GM18520 (cell line): ENCODE data around the gene KRTAP4-4.
"Not testable (repeated sequence)": the region's sequence is repeated elsewhere in the genome, so short reads cannot be mapped to it uniquely, and the experiment has no call there.

Experiments
- ATAC-seq: cut with Tn5 transposase; IDR thresholded peaks from one replicate; pipeline ENCODE4 v1.9.1; 2021; ENCODE audit not compliant: unreplicated experiment

Gene KRTAP4-4

DNA sequence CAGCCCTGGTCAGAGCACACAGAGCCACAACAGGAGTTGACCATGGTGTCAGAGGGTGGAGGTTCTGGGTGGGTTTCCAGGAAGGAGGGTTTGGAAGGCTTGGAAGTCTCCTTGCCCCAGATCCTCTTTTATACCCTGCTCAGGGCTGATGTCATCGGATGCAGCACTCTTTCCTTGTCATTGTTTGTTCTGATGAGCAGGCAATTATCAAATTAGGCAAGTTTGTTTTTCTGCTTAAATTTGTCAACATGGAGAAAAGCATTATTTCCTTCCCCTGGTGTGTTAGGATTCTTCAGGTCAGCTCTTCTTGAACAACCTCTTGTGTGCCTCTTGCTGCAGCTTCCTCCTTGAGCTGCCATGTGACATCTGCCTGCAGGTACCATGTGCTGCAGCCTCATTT lies at the start of gene KRTAP4-4:
KRTAP4-4 (minus strand) TSS at position 101 of the 400 bp plus-strand sequence; CDS start at position 44, 57 bp downstream.
- ATAC-seq, result no peak

DNA sequence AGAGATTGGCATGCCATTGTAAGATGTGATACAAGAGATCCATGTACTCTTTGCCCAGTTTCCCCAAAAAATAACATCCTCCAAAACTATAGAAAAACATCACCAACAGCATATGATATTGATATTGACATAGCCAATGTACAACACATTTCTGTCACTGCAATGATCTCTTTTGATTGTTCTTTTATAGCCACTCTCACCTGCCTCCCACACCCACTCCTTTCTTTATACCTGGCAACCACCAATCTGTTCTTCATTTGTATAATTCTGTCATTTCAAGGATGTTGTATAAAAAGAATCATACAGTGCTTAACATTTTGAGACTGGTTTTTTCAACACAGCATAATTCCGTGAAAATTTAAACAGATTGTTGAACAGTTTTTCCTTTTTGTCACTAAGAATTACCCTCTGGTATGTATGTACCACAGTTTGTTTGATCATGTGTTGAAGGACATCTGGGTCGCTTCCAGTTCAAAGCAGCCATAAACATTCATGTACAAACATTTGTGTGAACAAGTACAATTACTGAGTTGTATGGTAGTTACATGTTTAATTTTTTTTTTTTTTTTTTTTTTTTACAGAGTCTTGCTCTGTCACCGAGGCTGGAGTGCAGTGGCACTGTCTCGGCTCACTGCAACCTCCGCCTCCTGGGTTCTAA lies 39.0 kb upstream of the KRTAP4-4 start:
- ATAC-seq, result no peak

GRCh38 chr17:41196068-41196467 lies 35.5 kb upstream of the KRTAP4-4 start:
- ATAC-seq, result no peak

DNA sequence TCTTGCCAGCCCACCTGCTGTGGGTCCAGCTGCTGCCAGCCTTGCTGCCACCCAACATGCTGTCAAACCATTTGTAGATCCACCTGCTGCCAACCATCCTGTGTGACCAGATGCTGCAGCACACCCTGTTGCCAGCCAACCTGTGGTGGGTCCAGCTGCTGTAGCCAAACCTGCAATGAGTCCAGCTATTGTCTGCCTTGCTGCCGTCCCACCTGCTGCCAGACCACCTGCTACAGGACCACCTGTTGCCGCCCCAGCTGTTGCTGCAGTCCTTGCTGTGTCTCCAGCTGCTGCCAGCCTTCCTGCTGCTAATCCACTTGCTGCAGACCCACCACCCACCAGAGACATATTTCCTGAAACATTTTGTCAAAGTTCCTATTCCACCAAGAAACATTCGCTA lies 29.8 kb upstream of the KRTAP4-4 start:
- no peak for ATAC-seq

GRCh38 chr17:41189837-41190318 lies 29.3 kb upstream of the KRTAP4-4 start, which contains the start of gene KRTAP9-1:
KRTAP9-1 (plus strand) TSS chr17:41189887; CDS start chr17:41189887, 0 bp downstream.
- ATAC-seq, result not testable (repeated sequence)

DNA sequence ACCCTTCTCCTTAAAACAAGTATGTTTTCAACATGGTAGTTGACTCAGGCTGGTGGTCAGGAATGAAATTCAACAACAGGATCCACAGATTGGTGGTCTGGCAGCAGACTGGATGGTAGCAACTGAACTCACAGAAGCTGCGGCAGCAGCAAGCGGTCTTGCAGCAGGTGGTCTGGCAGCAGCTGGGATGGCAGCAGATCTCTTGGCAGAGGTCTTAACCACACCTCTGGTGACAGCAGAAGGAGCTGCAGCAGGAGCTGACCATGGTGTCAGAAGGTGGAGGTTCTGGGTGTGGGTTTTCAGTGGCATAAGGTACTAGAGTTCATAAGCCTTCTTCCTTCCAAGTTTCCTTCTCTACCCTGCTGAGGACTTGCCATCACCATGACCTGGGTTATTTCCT lies 26.3 kb upstream of the KRTAP4-4 start:
- no peak for ATAC-seq

DNA sequence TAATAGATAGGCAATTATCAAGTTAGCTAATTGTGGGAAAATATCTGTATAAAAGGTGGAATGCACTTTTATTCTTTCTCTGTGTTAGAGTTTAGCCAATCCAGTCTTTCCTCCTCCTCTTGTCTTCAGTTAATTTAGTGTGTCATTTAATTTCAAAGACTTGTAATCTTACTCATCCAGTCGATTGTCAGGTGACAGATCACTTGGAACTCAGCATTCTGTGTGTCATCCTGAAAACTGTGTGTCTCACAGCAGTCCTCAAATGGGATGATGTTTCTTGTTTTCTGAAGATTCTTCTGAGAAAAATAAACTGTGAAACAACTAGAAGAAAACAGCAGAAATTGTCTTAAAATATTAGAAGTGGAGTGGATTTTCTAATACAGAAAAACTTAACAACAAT lies 24.5 kb upstream of the KRTAP4-4 start:
- no peak for ATAC-seq

GRCh38 chr17:41184480-41184961 lies 24.0 kb upstream of the KRTAP4-4 start, which contains the start of gene KRTAP4-1:
KRTAP4-1 (minus strand) TSS chr17:41184911; CDS start chr17:41184854, 57 bp downstream.
- ATAC-seq, result no peak

- ATAC-seq, result no peak
Measured at GRCh38 chr17:41178843-41179616, 18.5 kb upstream of the KRTAP4-4 start.

DNA sequence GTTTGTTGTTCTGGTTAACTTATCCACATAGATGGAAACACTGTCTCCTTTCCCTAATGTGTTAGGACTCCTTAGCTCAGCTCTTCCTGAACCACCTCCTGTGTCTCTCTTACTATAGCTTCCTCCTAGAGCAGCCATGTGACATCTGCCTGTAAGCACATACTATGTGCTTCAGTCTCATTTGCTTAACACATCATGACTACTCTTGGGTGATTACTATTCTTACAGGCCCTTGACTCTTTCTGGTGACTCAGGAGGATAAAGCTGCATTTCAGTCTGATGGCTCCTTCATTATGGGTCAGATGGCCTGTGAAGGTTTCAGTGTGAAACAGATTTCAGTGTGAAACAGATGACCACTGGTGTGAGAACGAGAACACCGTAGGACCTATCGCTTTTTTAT lies 17.8 kb upstream of the KRTAP4-4 start:
- ATAC-seq, result no peak

DNA sequence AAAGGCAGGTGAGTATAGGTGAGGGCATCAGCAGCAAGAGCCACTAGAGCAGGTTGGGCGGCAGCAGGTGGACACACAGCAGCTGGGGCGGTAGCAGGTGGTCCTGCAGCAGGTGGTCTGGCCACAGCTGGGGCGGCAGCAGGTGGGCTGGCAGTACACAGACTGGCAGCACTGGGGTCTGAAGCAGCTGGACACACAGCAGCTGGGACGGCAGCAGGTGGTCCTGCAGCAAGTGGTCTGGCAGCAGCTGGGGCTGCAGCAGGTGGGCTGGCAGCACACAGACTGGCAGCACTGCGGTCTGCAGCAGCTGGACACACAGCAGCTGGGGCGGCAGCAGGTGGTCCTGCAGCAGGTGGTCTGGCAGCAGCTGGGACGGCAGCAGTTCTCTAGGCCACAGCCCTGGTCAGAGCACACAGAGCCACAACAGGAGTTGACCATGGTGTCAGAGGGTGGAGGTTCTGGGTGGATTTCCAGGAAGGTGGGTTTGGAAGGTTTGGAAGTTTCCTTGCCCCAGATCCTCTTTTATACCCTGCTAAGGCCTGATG lies 17.3 kb upstream of the KRTAP4-4 start, which contains the start of gene KRTAP4-2:
KRTAP4-2 (minus strand) TSS at position 495 of the 545 bp plus-strand sequence; CDS start at position 438, 57 bp downstream.
- no peak for ATAC-seq

DNA sequence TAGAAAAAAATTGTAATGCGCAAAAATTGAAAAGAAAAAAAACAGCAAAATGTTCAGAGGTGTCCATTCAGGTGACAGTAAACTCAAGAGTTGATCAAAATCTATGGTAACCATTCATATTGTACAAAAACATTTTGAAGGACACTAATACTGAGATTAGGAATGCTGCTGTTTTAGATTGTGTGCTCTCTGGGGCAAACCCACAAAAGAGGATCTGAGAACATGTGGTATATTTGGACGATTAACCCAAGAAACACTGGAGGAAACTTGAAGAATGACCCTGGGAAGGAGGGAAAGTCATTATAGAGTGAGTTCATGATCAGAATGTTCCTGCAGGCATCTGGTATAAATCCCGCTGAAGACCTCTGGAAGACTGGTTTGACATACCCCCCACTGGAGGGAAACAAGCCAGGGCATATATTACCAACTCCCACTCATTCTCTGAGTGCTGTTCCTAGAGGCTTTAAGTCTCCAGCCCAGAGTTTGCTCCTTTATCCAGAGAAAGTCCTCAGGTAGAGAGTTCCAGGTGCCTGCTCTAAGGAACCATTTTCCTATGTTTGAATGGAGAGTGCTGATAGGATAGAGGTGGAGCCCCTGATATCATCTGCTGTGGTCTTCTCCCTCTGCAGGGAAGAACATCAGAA lies 16.3 kb upstream of the KRTAP4-4 start:
- no peak for ATAC-seq

DNA sequence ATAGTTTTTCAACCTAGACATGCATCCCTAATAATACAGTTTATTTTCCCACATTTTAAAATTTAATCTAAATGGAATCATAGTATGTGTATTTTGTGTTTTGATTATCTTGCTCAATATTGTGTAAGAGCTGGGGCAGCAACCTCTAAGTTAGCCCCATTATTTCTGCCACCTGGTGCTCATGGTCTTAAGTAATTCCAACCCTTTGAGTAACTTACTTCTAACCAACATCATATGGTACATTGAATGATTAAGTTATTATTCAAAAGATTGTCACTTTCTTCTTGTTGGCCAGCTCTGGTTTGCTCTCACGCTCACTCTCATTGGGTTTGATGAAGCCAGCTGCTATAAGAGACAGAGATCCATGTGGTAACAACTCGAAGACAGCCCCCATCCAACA lies 11.3 kb upstream of the KRTAP4-4 start:
- ATAC-seq, result no peak

GRCh38 chr17:41168121-41168520 lies 7.6 kb upstream of the KRTAP4-4 start, which contains the start of gene KRTAP4-3:
KRTAP4-3 (minus strand) TSS chr17:41168221; CDS start chr17:41168172, 49 bp downstream.
- ATAC-seq, result no peak

DNA sequence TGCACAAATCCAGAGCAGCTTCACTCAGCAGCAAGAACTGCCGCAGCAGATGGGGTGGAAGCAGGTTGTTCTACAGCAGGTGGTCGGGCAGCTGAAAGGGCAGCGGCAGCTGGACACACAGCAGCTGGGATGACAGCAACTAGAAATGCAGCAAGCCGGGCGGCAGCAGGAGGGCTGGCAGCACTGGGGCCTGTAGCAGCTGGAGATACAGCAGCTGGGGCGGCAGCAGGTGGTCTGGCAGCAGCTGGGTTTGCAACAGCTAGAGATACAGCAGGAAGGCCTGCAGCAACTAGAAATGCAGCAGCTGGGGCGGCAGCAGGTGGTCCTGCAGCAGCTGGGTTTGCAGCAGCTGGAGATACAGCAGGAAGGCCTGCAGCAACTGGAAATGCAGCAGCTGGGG lies 7.0 kb upstream of the KRTAP4-4 start:
- no peak for ATAC-seq

DNA sequence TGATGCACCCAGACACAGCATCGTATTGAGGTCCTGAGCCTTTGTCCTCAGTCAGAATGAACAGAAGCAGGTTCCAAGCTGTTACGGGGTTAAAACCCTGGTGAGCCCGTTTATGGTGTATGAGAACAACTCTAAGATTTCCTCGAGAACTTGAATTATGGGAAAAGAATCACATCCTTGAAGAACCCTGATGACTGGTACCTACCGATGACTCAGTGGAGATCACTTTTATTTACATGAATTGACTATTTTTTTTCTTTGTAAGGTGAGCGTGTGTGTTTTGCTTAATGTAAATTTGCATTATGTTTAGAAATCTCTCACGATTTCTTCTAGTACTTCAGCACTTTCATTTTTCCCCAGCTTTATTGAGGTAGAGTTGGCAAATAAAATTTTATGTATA lies 3.3 kb upstream of the KRTAP4-4 start:
- ATAC-seq, result no peak

DNA sequence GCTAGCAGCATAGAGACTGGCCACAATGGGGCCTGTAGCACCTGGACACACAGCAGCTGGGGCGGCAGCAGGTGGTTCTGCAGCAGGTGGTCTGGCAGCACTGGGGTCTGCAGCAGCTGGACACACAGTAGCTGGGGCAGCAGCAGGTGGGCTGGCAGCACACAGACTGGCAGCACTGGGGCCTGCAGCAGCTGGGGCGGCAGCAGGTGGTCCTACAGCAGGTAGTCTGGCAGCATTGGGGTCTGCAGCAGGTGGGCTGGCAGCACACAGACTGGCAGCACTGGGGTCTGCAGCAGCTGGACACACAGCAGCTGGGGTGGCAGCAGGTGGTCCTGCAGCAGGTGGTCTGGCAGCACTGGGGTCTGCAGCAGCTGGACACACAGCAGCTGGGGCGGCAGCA lies 358 bp downstream of the KRTAP4-4 start:
- ATAC-seq, result not testable (repeated sequence)

DNA sequence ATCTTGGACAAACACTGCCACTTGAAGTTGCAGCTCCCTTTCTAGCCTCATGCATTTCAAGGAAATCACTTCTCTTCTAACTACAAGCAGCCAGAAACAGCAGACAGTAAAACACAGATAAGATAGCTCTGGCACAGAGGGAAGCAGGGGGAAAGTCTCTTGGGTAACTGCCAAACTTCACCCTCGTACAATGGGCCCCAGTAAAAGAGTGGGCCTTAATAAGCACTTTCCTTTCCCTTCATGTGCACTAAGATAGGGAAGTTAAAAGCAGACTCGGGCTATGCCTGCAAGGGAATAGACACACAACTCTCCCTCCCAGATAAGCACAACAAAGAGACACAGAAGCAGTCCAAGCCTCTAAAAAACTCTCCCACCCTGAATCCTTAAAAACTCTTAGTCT lies 6.7 kb downstream of the KRTAP4-4 start:
- ATAC-seq, result no peak

- ATAC-seq, result no peak
Measured at GRCh38 chr17:41151525-41151924, 9.0 kb downstream of the KRTAP4-4 start.

DNA sequence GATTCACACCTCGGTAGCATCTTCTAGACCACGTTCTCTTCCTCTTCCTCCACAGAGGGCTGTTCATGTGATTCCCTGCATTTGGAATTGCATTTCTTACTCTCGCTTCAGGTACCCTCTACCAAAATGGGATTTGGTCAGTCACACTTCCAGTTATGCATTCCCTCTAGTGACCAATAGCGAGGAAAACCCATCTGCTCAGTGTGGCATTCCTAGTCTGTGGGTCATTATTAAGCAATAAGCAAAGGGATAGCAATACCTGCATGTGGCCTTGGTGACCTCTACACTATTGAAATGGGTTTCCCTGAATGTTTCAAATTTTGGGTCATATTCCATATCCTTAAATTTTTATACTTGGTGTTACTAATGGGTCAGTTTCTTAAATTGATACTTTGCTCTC lies 10.5 kb downstream of the KRTAP4-4 start:
- no peak for ATAC-seq

DNA sequence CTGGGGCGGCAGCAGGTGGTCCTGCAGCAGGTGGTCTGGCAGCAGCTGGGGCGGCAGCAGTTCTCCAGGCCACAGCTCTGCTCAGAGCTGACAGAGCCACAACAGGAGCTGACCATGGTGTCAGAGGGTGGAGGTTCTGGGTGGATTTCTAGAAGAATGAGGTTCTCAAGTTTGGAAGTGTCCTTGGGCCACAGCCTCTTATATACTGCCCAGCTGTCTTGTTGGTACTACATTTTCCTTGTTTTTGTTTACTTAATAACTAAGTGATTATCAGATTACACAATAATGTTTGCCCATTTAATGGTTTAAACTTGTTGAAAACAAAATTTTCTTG lies 10.9 kb downstream of the KRTAP4-4 start, which contains the start of gene KRTAP4-5:
KRTAP4-5 (minus strand) TSS at position 174 of the 334 bp plus-strand sequence; CDS start at position 116, 58 bp downstream.
- no peak for ATAC-seq
